Spleen (tissue), 7 donors: ENCODE results near the gene NLGN1.

Source experiments
- CTCF ChIP-seq, 11 experiments: fragments of 200-600 bp in 7 of 11; fragments of 450-650 bp in 4 of 11; sonication (generic) in 4 of 11; IDR thresholded peaks in 8 of 11; conservative IDR thresholded peaks in 3 of 11; 1 replicate in 7 of 11; 2 replicates in 4 of 11; pipeline versions ENCODE4 v1.4.0 to v1.8.0; 2016 to 2021; ENCODE audit warnings: antibody characterized with exemption in 11 of 11, inconsistent platforms in 4 of 11, mild to moderate bottlenecking in 1 of 11
- POLR2A ChIP-seq, 3 donors: fragments of 450-650 bp; IDR thresholded peaks; one replicate each; pipeline ENCODE4 v1.5.1; 2017; ENCODE audit warnings: antibody characterized with exemption in 3 of 3, mild to moderate bottlenecking in 1 of 3
- POLR2AphosphoS5 ChIP-seq, 3 donors: sonication (generic); formaldehyde crosslinking; IDR thresholded peaks; one replicate each; pipeline ENCODE4 v1.5.1; 2017; ENCODE audit warnings: antibody characterized with exemption in 3 of 3
- donor health status: DM: no; HTN: no; CAD: no; lungs with moderate emphysema.
- donor health status: DM: no; HTN: no; CAD: no.
- donor health status: DM: no; HTN: no; CAD: no.

GRCh38 chr3:173923204-173923603 is 525.7 kb downstream of the NLGN1 start:
- TF ChIP-seq CTCF (IDR thresholded peaks at IDR 0.05 in 8 of 11, conservative IDR thresholded peaks at IDR 0.05 in 3 of 11) (no peak), POLR2A (IDR thresholded peaks at IDR 0.05) (no peak), POLR2AphosphoS5 (IDR thresholded peaks at IDR 0.05) (no peak)
